Embryonic facial prominence (tissue), 1 donor: ENCODE results near the gene TUBA3D.
"Not testable (repeated sequence)": the region's sequence is repeated elsewhere in the genome, so short reads cannot be mapped to it uniquely, and the experiment has no call there.

Source experiments
- DNase-seq: peaks from one replicate; pipeline ENCODE4 v3.0.0-alpha.2; 2016; ENCODE audit errors: extremely low spot score

TUBA3D gene

GRCh38 chr2:131514408-131515166, 38.7 kb downstream of the TUBA3D start:
- DNase-seq, result not testable (repeated sequence)

GRCh38 chr2:131515235-131515634, 39.3 kb downstream of the TUBA3D start:
- DNase-seq, result not testable (repeated sequence)

GRCh38 chr2:131516011-131516410, 40.1 kb downstream of the TUBA3D start:
- DNase-seq, result no peak

GRCh38 chr2:131516621-131517020, 40.7 kb downstream of the TUBA3D start:
- not testable (repeated sequence) for DNase-seq

DNA sequence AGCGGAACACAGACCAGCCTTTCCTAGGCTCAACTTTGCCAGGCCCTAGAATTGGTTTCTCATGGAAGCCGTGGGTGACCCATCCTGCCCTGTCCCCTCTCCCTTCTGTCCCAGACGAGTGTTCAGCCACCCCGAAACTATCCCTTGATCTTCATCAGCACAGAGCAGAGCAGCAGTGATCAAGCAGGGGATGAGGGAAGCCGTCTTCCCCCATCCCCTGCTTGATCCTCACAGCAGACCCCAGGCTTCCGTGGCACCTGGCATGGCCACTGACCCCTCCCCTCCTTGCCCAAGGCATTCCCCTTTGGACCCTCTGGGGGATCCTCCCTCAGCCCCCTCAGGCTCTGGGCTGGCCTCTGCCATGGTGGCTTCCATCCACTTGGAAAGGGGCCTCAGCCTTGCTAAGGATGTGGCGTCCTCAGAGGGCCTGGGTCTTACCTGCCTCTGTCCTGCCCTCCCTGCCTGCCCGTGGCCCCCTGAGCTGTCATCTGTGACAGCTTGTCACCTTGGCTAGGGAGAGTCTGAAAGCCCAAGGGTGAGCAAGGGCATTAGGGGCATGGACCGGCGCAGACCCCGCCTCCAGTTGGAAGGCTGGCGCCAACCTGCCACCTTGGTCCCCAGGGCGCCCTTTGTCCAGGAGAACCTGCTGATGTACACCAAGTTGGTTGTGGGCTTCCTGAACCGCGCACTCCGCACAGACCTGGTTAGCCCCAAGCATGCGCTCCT, 41.4 kb downstream of the TUBA3D start:
- no peak for DNase-seq

- not testable (repeated sequence) for DNase-seq
Observed at GRCh38 chr2:131517856-131518255, 41.9 kb downstream of the TUBA3D start.

DNA sequence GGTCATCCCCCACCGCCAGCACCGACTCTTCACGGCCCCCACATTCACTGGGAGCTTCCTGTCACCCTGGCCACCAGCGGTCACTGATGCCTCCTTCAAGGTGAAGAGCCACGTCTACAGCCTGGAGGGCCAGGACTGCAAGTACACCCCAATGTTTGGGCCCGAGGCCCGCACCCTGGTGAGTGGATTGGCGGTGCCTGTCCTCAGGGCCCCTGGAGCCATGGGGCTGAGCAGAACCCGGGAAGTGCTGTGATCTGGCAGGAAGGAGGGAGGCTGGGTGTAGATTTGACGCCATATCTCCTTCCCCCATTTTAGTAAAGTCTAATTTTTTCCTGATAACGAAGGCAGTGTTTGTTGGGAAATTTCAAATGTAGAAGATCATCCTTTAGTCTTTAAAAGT, 42.6 kb downstream of the TUBA3D start:
- DNase-seq, result not testable (repeated sequence)

GRCh38 chr2:131519466-131519865, 43.5 kb downstream of the TUBA3D start:
- DNase-seq, result no peak

DNA sequence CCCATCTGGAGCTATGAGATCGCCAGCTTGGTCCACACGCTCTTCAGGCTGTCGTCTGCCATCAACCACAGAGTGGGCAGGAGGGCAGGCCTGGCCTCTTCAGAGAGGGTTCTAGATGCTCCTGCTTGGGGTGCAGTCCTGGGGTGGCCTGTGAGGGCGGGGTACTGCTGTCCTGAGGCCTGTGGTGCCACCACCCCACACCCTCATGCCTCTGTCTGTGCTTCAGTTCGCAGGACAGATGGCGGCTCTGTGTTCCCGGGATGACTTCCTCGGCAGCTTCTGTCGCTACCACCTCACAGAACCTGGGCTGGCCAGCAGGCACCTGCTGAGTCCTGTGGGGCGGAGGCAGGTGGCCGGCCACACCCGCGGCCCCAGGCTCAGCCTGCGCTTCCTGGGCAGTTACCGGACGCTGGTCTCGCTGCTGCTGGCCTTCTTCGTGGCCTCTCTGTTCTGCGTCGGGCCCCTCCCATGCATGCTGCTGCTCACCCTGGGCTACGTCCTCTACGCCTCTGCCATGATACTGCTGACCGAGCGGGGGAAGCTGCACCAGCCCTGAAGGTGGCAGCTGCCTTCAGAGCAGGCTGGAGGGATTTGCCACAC, 44.1 kb downstream of the TUBA3D start:
- not testable (repeated sequence) for DNase-seq

DNA sequence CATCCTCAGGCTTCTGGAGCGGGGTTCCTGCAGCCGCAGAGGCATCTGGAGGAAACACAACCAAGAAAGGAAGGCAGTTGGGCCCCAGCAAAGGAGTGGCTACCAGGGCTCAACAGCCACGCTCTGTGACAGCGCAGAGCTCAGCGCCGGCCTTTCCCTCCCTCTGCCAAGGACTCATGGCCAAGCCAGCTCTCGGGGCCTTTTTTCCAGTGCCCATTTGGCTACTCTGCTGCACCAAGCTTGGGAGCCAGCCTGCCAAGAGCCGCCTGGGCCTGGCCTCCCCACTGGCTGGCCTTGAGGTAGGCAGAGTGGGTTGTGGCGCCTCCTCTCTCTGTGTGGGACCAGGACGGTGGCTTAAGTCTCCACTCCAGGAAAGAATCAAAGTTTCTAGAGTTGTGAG, 44.6 kb downstream of the TUBA3D start:
- DNase-seq, result no peak

DNA sequence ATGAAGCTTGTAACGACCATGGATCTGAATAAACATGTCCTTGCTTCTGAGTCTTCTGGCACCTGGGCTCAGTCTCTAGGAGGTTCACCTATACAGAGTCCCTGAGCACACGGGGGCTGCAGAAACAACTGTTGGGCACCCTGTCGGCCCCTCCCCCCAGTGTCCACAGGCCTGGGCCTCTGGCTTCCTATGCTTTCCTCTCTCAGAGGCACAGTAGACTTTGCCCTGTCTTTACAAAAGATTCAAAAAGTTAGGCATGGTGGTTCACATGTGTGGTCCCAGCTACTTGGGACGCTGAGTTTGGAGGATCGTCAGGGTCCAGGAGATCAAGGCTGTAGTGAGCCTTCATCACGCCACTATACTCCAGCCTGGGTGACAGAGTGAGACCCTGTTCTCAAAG, 45.6 kb downstream of the TUBA3D start:
- DNase-seq, result not testable (repeated sequence)

- DNase-seq, result no peak
Observed at GRCh38 chr2:131521961-131522781, 46.3 kb downstream of the TUBA3D start.

- DNase-seq, result not testable (repeated sequence)
Observed at GRCh38 chr2:131525256-131525655, 49.3 kb downstream of the TUBA3D start.

- DNase-seq, result not testable (repeated sequence)
Observed at GRCh38 chr2:131527131-131528001, 51.4 kb downstream of the TUBA3D start, which contains the start of gene CCDC74A. TSS of gene CCDC74A (plus strand) at chr2:131527888. CDS start at chr2:131527971, 83 bp downstream.

- not testable (repeated sequence) for DNase-seq
Observed at GRCh38 chr2:131528981-131529863, 53.3 kb downstream of the TUBA3D start.

- DNase-seq, result not testable (repeated sequence)
Observed at GRCh38 chr2:131529864-131530445, 54.0 kb downstream of the TUBA3D start.

- not testable (repeated sequence) for DNase-seq
Observed at GRCh38 chr2:131530626-131531344, 54.9 kb downstream of the TUBA3D start.

DNA sequence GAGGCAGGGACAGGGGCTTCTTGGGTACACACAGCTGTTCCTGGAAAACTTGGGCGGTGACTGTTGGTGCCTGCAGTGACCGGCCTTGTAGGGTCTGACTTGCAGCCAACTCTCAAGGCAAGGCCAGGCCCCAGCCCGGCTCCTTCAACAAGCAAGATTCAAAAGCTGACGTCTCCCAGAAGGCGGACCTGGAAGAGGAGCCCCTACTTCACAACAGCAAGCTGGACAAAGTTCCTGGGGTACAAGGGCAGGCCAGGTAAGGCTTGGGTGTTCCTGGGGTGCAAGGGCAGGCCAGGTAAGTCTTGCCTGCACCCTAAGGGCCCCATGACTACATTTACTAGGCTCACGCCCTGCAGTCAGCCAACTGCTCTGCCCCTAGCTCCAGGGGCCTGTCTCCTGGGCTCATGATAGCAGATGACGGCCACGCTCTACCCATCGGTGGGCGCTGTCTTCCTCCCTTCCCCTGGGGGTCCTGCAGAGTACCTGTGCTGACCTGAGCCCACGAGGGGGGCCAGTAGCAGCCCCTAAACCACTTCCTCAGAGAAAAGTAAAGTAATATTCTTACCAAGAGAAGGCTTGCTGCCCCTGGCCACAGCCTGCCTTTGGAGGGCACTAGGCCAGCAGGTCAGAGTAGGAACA, 55.7 kb downstream of the TUBA3D start:
- DNase-seq, result not testable (repeated sequence)
